RWPE2 (cell line): ENCODE measurements around the gene OSTF1.

Experiments
- ATAC-seq: fragments of 200-7000 bp; cut with Tn5 transposase; 3 replicates; pipeline ENCODE4 v1.9.1; 2021; ENCODE audit warnings: low read depth
- DNase-seq: peaks from one replicate; pipeline ENCODE4 v3.0.0-alpha.2; 2020; ENCODE audit warnings: low spot score
- H3K27ac ChIP-seq: fragments of 450-650 bp; 2 replicates; pipeline ENCODE4 v1.5.1; 2017; ENCODE audit warnings: mild to moderate bottlenecking; ENCODE audit not compliant: poor library complexity, severe bottlenecking
- H3K27me3 ChIP-seq: fragments of 250-450 bp; sonication (Bioruptor Pico); 2 replicates; pipeline ENCODE4 v1.5.1; 2021; ENCODE audit warnings: mild to moderate bottlenecking, moderate library complexity; ENCODE audit not compliant: insufficient read depth, poor library complexity, severe bottlenecking
- H3K36me3 ChIP-seq: fragments of 250-450 bp; sonication (Bioruptor Pico); 2 replicates; pipeline ENCODE4 v1.5.1; 2020; ENCODE audit warnings: low read depth, mild to moderate bottlenecking, moderate library complexity
- H3K4me1 ChIP-seq: fragments of 250-450 bp; sonication (Bioruptor Pico); 2 replicates; pipeline ENCODE4 v1.5.1; 2021; ENCODE audit warnings: mild to moderate bottlenecking, moderate library complexity; ENCODE audit not compliant: insufficient read depth, poor library complexity, severe bottlenecking
- H3K4me3 ChIP-seq: fragments of 250-450 bp; sonication (Bioruptor Pico); 2 replicates; pipeline ENCODE4 v1.5.1; 2021; ENCODE audit warnings: mild to moderate bottlenecking, moderate library complexity; ENCODE audit not compliant: severe bottlenecking
- H3K9me3 ChIP-seq: fragments of 250-450 bp; sonication (Bioruptor Pico); 2 replicates; pipeline ENCODE4 v1.5.1; 2021; ENCODE audit warnings: mild to moderate bottlenecking, moderate library complexity; ENCODE audit not compliant: severe bottlenecking
- TF ChIP-seq, protein P1 (sequence below): fragments of 450-650 bp; IDR thresholded peaks from one replicate; pipeline ENCODE4 v1.5.1; 2017; ENCODE audit warnings: mild to moderate bottlenecking, moderate library complexity; ENCODE audit not compliant: poor library complexity, severe bottlenecking

The OSTF1 gene

DNA sequence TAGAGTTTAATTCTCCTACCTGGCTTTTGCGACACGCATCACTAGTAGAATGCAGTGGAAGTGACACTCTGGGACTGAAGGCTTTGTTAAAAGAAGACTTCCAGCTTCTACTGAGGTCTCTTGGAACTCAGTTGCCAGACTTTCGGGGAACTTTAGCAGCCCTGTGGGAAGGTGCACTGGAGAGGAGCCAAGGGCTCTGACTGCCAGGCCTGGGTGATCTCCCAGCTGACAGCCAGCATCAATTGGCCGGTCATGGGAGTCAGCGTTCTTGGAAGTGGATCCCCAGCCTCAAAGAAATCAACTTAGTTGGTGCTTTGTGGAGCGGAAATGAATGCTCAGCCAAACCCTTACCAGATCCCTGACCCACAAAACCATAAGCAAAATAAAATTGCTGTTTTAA lies 87.1 kb downstream of the OSTF1 start:
- Histone ChIP-seq H3K4me3 (no peak overlapping the region), H3K27ac (no peak overlapping the region), H3K9me3 (no peaks in the 10 kb centered on the region), H3K27me3 (no peaks in the 10 kb centered on the region), H3K36me3 (no peaks in the 10 kb centered on the region), H3K4me1 (peaks cover 4% of the 10 kb centered on the region)
- ATAC-seq: no peak
- TF ChIP-seq, protein P1, sequence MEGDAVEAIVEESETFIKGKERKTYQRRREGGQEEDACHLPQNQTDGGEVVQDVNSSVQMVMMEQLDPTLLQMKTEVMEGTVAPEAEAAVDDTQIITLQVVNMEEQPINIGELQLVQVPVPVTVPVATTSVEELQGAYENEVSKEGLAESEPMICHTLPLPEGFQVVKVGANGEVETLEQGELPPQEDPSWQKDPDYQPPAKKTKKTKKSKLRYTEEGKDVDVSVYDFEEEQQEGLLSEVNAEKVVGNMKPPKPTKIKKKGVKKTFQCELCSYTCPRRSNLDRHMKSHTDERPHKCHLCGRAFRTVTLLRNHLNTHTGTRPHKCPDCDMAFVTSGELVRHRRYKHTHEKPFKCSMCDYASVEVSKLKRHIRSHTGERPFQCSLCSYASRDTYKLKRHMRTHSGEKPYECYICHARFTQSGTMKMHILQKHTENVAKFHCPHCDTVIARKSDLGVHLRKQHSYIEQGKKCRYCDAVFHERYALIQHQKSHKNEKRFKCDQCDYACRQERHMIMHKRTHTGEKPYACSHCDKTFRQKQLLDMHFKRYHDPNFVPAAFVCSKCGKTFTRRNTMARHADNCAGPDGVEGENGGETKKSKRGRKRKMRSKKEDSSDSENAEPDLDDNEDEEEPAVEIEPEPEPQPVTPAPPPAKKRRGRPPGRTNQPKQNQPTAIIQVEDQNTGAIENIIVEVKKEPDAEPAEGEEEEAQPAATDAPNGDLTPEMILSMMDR: no peak
- DNase-seq: no peak

DNA sequence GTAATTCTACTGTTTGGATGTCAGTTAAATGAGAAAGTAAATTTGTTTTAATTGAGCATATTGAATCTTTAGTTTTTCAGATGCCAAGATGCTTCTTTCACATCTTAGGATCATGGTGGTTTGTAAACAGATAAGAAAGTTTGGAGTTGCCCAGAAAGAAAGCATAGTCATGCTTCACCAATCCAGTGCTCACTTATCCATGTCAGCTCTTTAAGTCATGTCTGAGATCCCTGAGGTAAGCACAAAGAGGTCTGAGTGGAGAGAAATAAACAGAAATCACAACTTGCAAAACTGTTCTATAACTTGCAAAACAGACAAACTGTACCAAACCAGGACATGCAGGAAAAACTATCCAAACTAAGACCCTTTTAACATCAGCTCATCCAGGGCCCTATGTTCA lies 87.7 kb downstream of the OSTF1 start:
- Histone ChIP-seq H3K27me3 (no peaks in the 10 kb centered on the region), H3K27ac (no peak overlapping the region), H3K4me3 (no peak overlapping the region), H3K36me3 (no peaks in the 10 kb centered on the region), H3K9me3 (no peaks in the 10 kb centered on the region), H3K4me1 (peaks cover under 1% of the 10 kb centered on the region)
- ATAC-seq: no peak
- DNase-seq: no peak
- TF ChIP-seq, protein P1: no peak

DNA sequence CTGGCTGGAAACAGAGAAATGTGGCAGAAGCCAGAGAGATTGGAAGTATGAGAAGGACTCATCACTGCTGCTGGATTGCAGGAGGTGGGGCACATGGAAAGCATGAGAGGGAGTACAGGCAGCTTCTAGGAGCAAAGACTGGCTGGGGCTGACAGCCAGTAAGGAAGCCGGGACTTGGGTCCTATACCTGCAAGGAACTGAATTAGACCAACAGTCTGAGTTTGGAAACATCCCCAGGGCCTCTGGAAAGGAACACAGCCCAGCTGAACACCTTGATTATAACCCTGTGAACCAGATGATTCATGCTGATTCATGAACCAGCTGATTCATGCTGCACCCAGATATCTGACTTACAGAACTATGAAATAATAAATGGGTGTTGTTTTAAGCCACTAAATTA lies 93.4 kb downstream of the OSTF1 start:
- peaks cover 3% of the 10 kb centered on the region for H3K9me3 ChIP-seq
- no peak overlapping the region for H3K4me3 ChIP-seq
- DNase-seq (peak; percentile 76), ATAC-seq (peak; percentile 99)
- no peaks in the 10 kb centered on the region for H3K27me3 ChIP-seq
- TF ChIP-seq, protein P1: no peak
- no peaks in the 10 kb centered on the region for H3K36me3 ChIP-seq
- peak overlapping the region; percentile 50 for H3K27ac ChIP-seq
- H3K4me1 ChIP-seq: peaks cover 8% of the 10 kb centered on the region

DNA sequence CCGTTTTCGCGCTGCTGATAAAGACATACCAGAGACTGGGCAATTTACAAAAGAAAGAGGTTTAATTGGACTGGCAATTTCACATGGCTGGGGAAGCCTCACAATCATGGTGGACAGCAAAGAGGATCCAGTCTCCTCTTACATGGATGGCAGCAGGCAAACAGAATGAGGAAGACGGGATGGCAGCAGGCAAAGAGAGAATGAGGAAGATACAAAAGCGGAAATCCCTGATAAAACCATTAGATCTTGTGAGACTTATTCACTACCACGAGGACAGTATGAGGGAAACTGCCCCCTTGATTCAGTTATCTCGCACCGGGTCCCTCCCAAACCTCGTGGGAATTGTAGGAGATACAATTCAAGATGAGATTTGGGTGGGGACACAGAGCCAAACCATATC lies 95.0 kb downstream of the OSTF1 start:
- ATAC-seq (no peak), DNase-seq (no peak)
- Histone ChIP-seq H3K9me3 (peaks cover 3% of the 10 kb centered on the region), H3K27ac (no peak overlapping the region), H3K27me3 (no peaks in the 10 kb centered on the region), H3K4me1 (peaks cover 8% of the 10 kb centered on the region), H3K36me3 (no peaks in the 10 kb centered on the region), H3K4me3 (no peak overlapping the region)
- TF ChIP-seq, protein P1: no peak

DNA sequence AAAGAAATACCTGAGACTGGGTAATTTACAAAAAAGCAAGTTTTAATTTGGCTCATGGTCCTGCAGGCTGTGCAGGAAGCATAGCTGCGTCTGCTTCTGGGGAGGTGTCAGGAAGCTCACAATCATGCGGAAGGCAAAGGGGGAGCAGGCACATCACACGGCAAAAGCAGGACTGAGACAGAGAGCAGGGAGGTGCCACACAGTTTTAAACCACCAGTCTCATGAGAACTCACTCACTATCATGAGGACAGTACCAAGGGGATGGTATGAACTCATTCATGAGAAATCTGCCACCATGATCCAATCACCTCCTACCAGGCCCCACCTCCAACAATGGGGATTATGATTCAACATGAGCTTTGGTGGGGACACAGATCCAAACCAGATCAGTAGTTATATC lies 96.2 kb downstream of the OSTF1 start:
- Histone ChIP-seq H3K4me1 (peaks cover 14% of the 10 kb centered on the region), H3K4me3 (no peak overlapping the region), H3K9me3 (peaks cover 3% of the 10 kb centered on the region), H3K27me3 (no peaks in the 10 kb centered on the region), H3K27ac (no peak overlapping the region), H3K36me3 (no peaks in the 10 kb centered on the region)
- TF ChIP-seq, protein P1: no peak
- DNase-seq (no peak), ATAC-seq (no peak)
